MM.1S (cell line): ENCODE data around the gene PUM1.

Source experiments
- CTCF ChIP-seq: fragments of 300-600 bp; sonication (generic); IDR thresholded peaks from 2 replicates; pipeline ENCODE4 v1.5.1; 2016; ENCODE audit warnings: antibody characterized with exemption, low read length, mixed read lengths
- EZH2 ChIP-seq: fragments of 300-600 bp; sonication (generic); optimal IDR thresholded peaks from 2 replicates; pipeline ENCODE3; 2017; ENCODE audit warnings: low read depth, mild to moderate bottlenecking, antibody characterized with exemption, low read length, mixed read lengths

- TF ChIP-seq CTCF (no peak), EZH2 (no peak)
Measured at GRCh38 chr1:31082385-31082784, 16.9 kb upstream of the PUM1 start.
